Neuron (in vitro differentiated cells): ENCODE data around the gene CCDC15.
A peak's percentile ranks its signal among the peaks of the same experiment; 100 is the strongest.

Experiments
- H2AFZ ChIP-seq: one replicate; pipeline ENCODE4 v1.6.1; 2013; ENCODE audit warnings: low read depth, mild to moderate bottlenecking, inconsistent platforms, low read length, moderate library complexity
- H3K27me3 ChIP-seq: one replicate; pipeline ENCODE4 v1.6.1; 2013; ENCODE audit warnings: low read length; ENCODE audit not compliant: insufficient read depth
- H3K36me3 ChIP-seq: one replicate; pipeline ENCODE4 v1.6.1; 2013; ENCODE audit warnings: low read length; ENCODE audit not compliant: insufficient read depth
- H3K4me1 ChIP-seq: one replicate; pipeline ENCODE4 v1.6.1; 2013; ENCODE audit warnings: low read length; ENCODE audit not compliant: insufficient read depth
- H3K4me3 ChIP-seq: 2 replicates; pipeline ENCODE4 v1.5.1; 2013; ENCODE audit warnings: mild to moderate bottlenecking, low read length, moderate library complexity
- H3K9me3 ChIP-seq: one replicate; pipeline ENCODE4 v1.6.1; 2013; ENCODE audit warnings: low read length

Gene CCDC15

GRCh38 chr11:124953753-124954589 lies at the start of gene CCDC15:
Gene CCDC15 (plus strand): TSS chr11:124954202. CDS start chr11:124954733, 531 bp downstream.
- Histone ChIP-seq H3K4me3 (peak within 1 kb of the TSS; percentile 92), H3K9me3 (no peaks in the 10 kb centered on the region), H3K36me3 (no peaks in the 10 kb centered on the region), H3K4me1 (peaks cover 10% of the 10 kb centered on the region), H2AFZ (peak within 1 kb of the TSS; percentile 91), H3K27me3 (no peaks in the 10 kb centered on the region)

GRCh38 chr11:124915541-124916369 lies 38.2 kb upstream of the CCDC15 start:
- Histone ChIP-seq H3K4me3 (no peak overlapping the region), H3K4me1 (no peaks in the 10 kb centered on the region), H3K9me3 (no peaks in the 10 kb centered on the region), H2AFZ (no peak overlapping the region), H3K27me3 (peaks cover 24% of the 10 kb centered on the region), H3K36me3 (no peaks in the 10 kb centered on the region)

GRCh38 chr11:124916370-124916710 lies 37.7 kb upstream of the CCDC15 start:
- Histone ChIP-seq H3K36me3 (no peaks in the 10 kb centered on the region), H3K4me1 (no peaks in the 10 kb centered on the region), H3K9me3 (no peaks in the 10 kb centered on the region), H3K27me3 (peaks cover 25% of the 10 kb centered on the region), H3K4me3 (no peak overlapping the region), H2AFZ (no peak overlapping the region)

GRCh38 chr11:124917115-124917637 lies 36.8 kb upstream of the CCDC15 start:
- H3K36me3 ChIP-seq, result no peaks in the 10 kb centered on the region
- H2AFZ ChIP-seq, result no peak overlapping the region
- H3K4me1 ChIP-seq, result no peaks in the 10 kb centered on the region
- peaks cover 3% of the 10 kb centered on the region for H3K9me3 ChIP-seq
- H3K27me3 ChIP-seq, result peaks cover 33% of the 10 kb centered on the region
- H3K4me3 ChIP-seq, result no peak overlapping the region

GRCh38 chr11:124918950-124919349 lies 35.1 kb upstream of the CCDC15 start, which contains the start of gene HEPN1:
Gene HEPN1 (plus strand): TSS chr11:124919250.
- Histone ChIP-seq H3K27me3 (peaks cover 34% of the 10 kb centered on the region), H3K36me3 (no peaks in the 10 kb centered on the region), H3K4me3 (no peak within 1 kb of the TSS), H3K9me3 (peaks cover 4% of the 10 kb centered on the region), H2AFZ (no peak within 1 kb of the TSS), H3K4me1 (no peaks in the 10 kb centered on the region)

- no peak overlapping the region for H2AFZ ChIP-seq
- no peaks in the 10 kb centered on the region for H3K36me3 ChIP-seq
- H3K9me3 ChIP-seq, result peaks cover 4% of the 10 kb centered on the region
- H3K4me3 ChIP-seq, result no peak overlapping the region
- H3K27me3 ChIP-seq, result peaks cover 34% of the 10 kb centered on the region
- no peaks in the 10 kb centered on the region for H3K4me1 ChIP-seq
These were observed 34.1 kb upstream of the CCDC15 start for GRCh38 chr11:124919898-124920297.

GRCh38 chr11:124920356-124920755 lies 33.6 kb upstream of the CCDC15 start:
- peaks cover 34% of the 10 kb centered on the region for H3K27me3 ChIP-seq
- H3K4me1 ChIP-seq, result no peaks in the 10 kb centered on the region
- H3K4me3 ChIP-seq, result peak overlapping the region; percentile 32

GRCh38 chr11:124920870-124921609 lies 33.0 kb upstream of the CCDC15 start:
- Histone ChIP-seq H3K4me3 (peak overlapping the region; percentile 32), H3K27me3 (peaks cover 34% of the 10 kb centered on the region), H3K9me3 (peaks cover 4% of the 10 kb centered on the region), H3K36me3 (no peaks in the 10 kb centered on the region), H2AFZ (peak overlapping the region; percentile 24), H3K4me1 (no peaks in the 10 kb centered on the region)

More at GRCh38 chr11:124920356-124920755, 33.6 kb upstream of the CCDC15 start:
- H3K36me3 ChIP-seq, result no peaks in the 10 kb centered on the region
- no peak overlapping the region for H2AFZ ChIP-seq
- peaks cover 4% of the 10 kb centered on the region for H3K9me3 ChIP-seq

GRCh38 chr11:124922831-124923230 lies 31.2 kb upstream of the CCDC15 start:
- Histone ChIP-seq H2AFZ (no peak overlapping the region), H3K4me3 (no peak overlapping the region), H3K27me3 (peaks cover 32% of the 10 kb centered on the region)

GRCh38 chr11:124923296-124923695 lies 30.7 kb upstream of the CCDC15 start:
- peaks cover 4% of the 10 kb centered on the region for H3K9me3 ChIP-seq
- no peak overlapping the region for H3K4me3 ChIP-seq
- no peaks in the 10 kb centered on the region for H3K4me1 ChIP-seq
- H2AFZ ChIP-seq, result no peak overlapping the region
- H3K27me3 ChIP-seq, result peaks cover 31% of the 10 kb centered on the region
- no peaks in the 10 kb centered on the region for H3K36me3 ChIP-seq

More at GRCh38 chr11:124922831-124923230, 31.2 kb upstream of the CCDC15 start:
- Histone ChIP-seq H3K9me3 (peaks cover 4% of the 10 kb centered on the region), H3K36me3 (no peaks in the 10 kb centered on the region), H3K4me1 (no peaks in the 10 kb centered on the region)

- peaks cover 9% of the 10 kb centered on the region for H3K27me3 ChIP-seq
- H3K9me3 ChIP-seq, result no peaks in the 10 kb centered on the region
- no peak overlapping the region for H2AFZ ChIP-seq
- no peaks in the 10 kb centered on the region for H3K4me1 ChIP-seq
- H3K4me3 ChIP-seq, result no peak overlapping the region
- H3K36me3 ChIP-seq, result no peaks in the 10 kb centered on the region
These were observed 24.9 kb upstream of the CCDC15 start for GRCh38 chr11:124928942-124929665.

- Histone ChIP-seq H2AFZ (no peak overlapping the region), H3K4me3 (no peak overlapping the region), H3K27me3 (peaks cover 14% of the 10 kb centered on the region), H3K9me3 (no peaks in the 10 kb centered on the region), H3K4me1 (peaks cover 12% of the 10 kb centered on the region), H3K36me3 (no peaks in the 10 kb centered on the region)
These were observed 23.2 kb upstream of the CCDC15 start for GRCh38 chr11:124930799-124931198.
